PC-3 (cell line): ENCODE results near the gene TPST2. TPM values are rescaled to one million over a fixed set of nuclear protein-coding genes. Genes with fewer than 3 reads are reported as not detected.

ENCODE experiments used
- ATAC-seq: fragments of 200-7000 bp; cut with Tn5 transposase; 2 replicates; pipeline ENCODE4 v1.9.1; 2020; ENCODE audit warnings: mild to moderate bottlenecking, moderate library complexity
- BruUV-seq: library from RNA; stranded (reverse); fragments of 400-500 nt; replicated peaks from 2 replicates; lab custom pipeline; 2021; lab: Mats Ljungman, UMichigan
- CTCF ChIA-PET: fragments of 300-600 bp; sonication (Branson Sonifier 250); formaldehyde crosslinking; loops from one replicate; lab custom pipeline; 2022; ENCODE audit warnings: antibody characterized with exemption; lab: Charles Lee
- POLR2A ChIA-PET: fragments of 300-600 bp; sonication (Branson Sonifier 250); formaldehyde crosslinking; loops from one replicate; lab custom pipeline; 2022; ENCODE audit warnings: antibody characterized with exemption; ENCODE audit not compliant: unreplicated experiment; lab: Charles Lee
- DNase-seq: peaks from one replicate; pipeline ENCODE4 v3.0.0-alpha.2; 2015
- H2AFZ ChIP-seq: fragments of 300-600 bp; sonication (generic); 2 replicates; pipeline ENCODE4 v1.6.0; 2016; ENCODE audit warnings: antibody characterized with exemption, low read length
- H3F3A ChIP-seq: fragments of 300-600 bp; sonication (generic); one replicate; pipeline ENCODE4 v1.6.0; 2017; ENCODE audit warnings: antibody characterized with exemption, low read length, control low read depth, mild to moderate bottlenecking; ENCODE audit not compliant: unreplicated experiment
- H3K27ac ChIP-seq: fragments of 300-600 bp; sonication (generic); 2 replicates; pipeline ENCODE4 v1.5.1; 2016; ENCODE audit warnings: mild to moderate bottlenecking, low read length
- H3K27me3 ChIP-seq: fragments of 300-600 bp; sonication (generic); 2 replicates; pipeline ENCODE4 v1.6.1; 2016; ENCODE audit warnings: low read length, mixed read lengths
- H3K36me3 ChIP-seq: fragments of 300-600 bp; sonication (generic); 2 replicates; pipeline ENCODE4 v1.6.1; 2016; ENCODE audit warnings: low read depth, mixed run types, low read length, mixed read lengths
- H3K4me1 ChIP-seq: fragments of 300-600 bp; sonication (generic); 2 replicates; pipeline ENCODE4 v1.5.1; 2016; ENCODE audit warnings: low read length; ENCODE audit not compliant: insufficient read depth
- H3K4me2 ChIP-seq: fragments of 300-600 bp; sonication (generic); 2 replicates; pipeline ENCODE4 v1.6.0; 2016; ENCODE audit warnings: low read length
- H3K4me3 ChIP-seq: fragments of 300-600 bp; sonication (generic); 2 replicates; pipeline ENCODE4 v1.5.1; 2016; ENCODE audit warnings: mild to moderate bottlenecking, low read length, mixed read lengths
- H3K79me2 ChIP-seq: fragments of 300-600 bp; sonication (generic); 2 replicates; pipeline ENCODE4 v1.6.1; 2017; ENCODE audit warnings: low read length, mixed read lengths
- H3K9ac ChIP-seq: fragments of 300-600 bp; sonication (generic); 2 replicates; pipeline ENCODE4 v1.6.0; 2016; ENCODE audit warnings: mild to moderate bottlenecking, low read length
- H3K9me2 ChIP-seq: fragments of 300-600 bp; sonication (generic); replicated peaks from 2 replicates; pipeline ENCODE4 v1.6.1; 2016; ENCODE audit warnings: mixed run types, low read length, mixed read lengths
- H3K9me3 ChIP-seq: fragments of 300-600 bp; sonication (generic); 2 replicates; pipeline ENCODE4 v1.6.1; 2016; ENCODE audit warnings: low read length, mixed read lengths
- H4K20me1 ChIP-seq: fragments of 300-600 bp; sonication (generic); 2 replicates; pipeline ENCODE4 v1.6.1; 2016; ENCODE audit warnings: low read length, mixed read lengths
- CTCF ChIP-seq: fragments of 300-600 bp; sonication (generic); conservative IDR thresholded peaks from 2 replicates; pipeline ENCODE4 v1.5.1; 2017; ENCODE audit warnings: antibody characterized with exemption, low read depth, mild to moderate bottlenecking, low read length
- EZH2 ChIP-seq: fragments of 300-600 bp; sonication (generic); IDR thresholded peaks from one replicate; pipeline ENCODE4 v1.6.1; 2017; ENCODE audit warnings: antibody characterized with exemption, mild to moderate bottlenecking, low read length; ENCODE audit not compliant: unreplicated experiment
- EZH2phosphoT487 ChIP-seq: fragments of 300-600 bp; sonication (generic); IDR thresholded peaks from 2 replicates; pipeline ENCODE4 v1.6.1; 2018; ENCODE audit warnings: mild to moderate bottlenecking, antibody characterized with exemption, low read length, borderline replicate concordance
- intact Hi-C: fragments of 100-400 bp; cut with micrococcal nuclease; formaldehyde crosslinking; loops from 2 replicates; pipeline ENCODE4 v1.9.0; 2023
- total RNA-seq: library from RNA; depleted of rRNA; stranded (reverse); fragments of >200 nt; gene quantifications from 2 replicates; pipeline ENCODE4 v1.2.3, GENCODE V29; 2014

Gene TPST2
- total RNA-seq, 1 experiment from 2014 or later = 8.1 TPM

- Histone ChIP-seq H3K4me3 (no peak overlapping the region), H3K4me2 (no peak overlapping the region), H4K20me1 (no peaks in the 10 kb centered on the region), H3K79me2 (no peaks in the 10 kb centered on the region), H3K36me3 (no peaks in the 10 kb centered on the region), H3K27me3 (peaks cover 13% of the 10 kb centered on the region; the same call in 1 of the 2 replicates), H3K9me3 (no peaks in the 10 kb centered on the region), H3F3A (no peaks in the 10 kb centered on the region), H3K27ac (no peak overlapping the region), H3K9me2 (no peaks in the 10 kb centered on the region), H3K4me1 (0 out of 2 replicates have a peak, but pooled peaks cover 5% of the 10 kb centered on the region), H2AFZ (no peak overlapping the region), H3K9ac (no peak overlapping the region)
- no peak for ATAC-seq
- intact Hi-C loops = no loop called here
- BruUV-seq = no TSS peak
- POLR2A ChIA-PET = no interaction called here
- no peak for DNase-seq
- CTCF ChIA-PET = no interaction called here
- no peak for TF ChIP-seq EZH2phosphoT487
- no peak for TF ChIP-seq CTCF
- no peak for TF ChIP-seq EZH2
Measured at GRCh38 chr22:26593763-26594162, 3.8 kb upstream of the TPST2 start.

GRCh38 chr22:26592421-26592891, 2.5 kb upstream of the TPST2 start:
- no peaks in the 10 kb centered on the region for H4K20me1 ChIP-seq
- TF ChIP-seq EZH2 = no peak
- TF ChIP-seq EZH2phosphoT487 = no peak
- TF ChIP-seq CTCF = no peak
- no peak for ATAC-seq
- DNase-seq = no peak
- H3F3A ChIP-seq = no peaks in the 10 kb centered on the region
- CTCF ChIA-PET = no interaction called here
- H3K4me3 ChIP-seq = no peak overlapping the region
- no peak overlapping the region for H3K27ac ChIP-seq
- BruUV-seq = no TSS peak
- H3K4me2 ChIP-seq = no peak overlapping the region
- H3K4me1 ChIP-seq = 0 out of 2 replicates have a peak, but pooled peaks cover 5% of the 10 kb centered on the region
- no peaks in the 10 kb centered on the region for H3K9me3 ChIP-seq
- H3K9ac ChIP-seq = no peak overlapping the region
- H3K36me3 ChIP-seq = no peaks in the 10 kb centered on the region
- POLR2A ChIA-PET = no interaction called here
- no peaks in the 10 kb centered on the region for H3K79me2 ChIP-seq
- H2AFZ ChIP-seq = no peak overlapping the region
- intact Hi-C loops = no loop called here
- H3K27me3 ChIP-seq = peaks cover 11% of the 10 kb centered on the region; the same call in 1 of the 2 replicates
- H3K9me2 ChIP-seq = no peaks in the 10 kb centered on the region

GRCh38 chr22:26589367-26589844, 526 bp downstream of the TPST2 start:
- Histone ChIP-seq H3K9me3 (no peaks in the 10 kb centered on the region), H3K4me1 (peaks cover 16% of the 10 kb centered on the region), H3K9ac (peak overlapping the region; percentile 55), H4K20me1 (no peaks in the 10 kb centered on the region), H3K4me2 (peak overlapping the region; percentile 99), H3K4me3 (peak overlapping the region; percentile 89), H3F3A (no peaks in the 10 kb centered on the region), H3K36me3 (no peaks in the 10 kb centered on the region), H3K9me2 (no peaks in the 10 kb centered on the region), H2AFZ (peak overlapping the region; percentile 89), H3K27me3 (no peaks in the 10 kb centered on the region), H3K79me2 (no peaks in the 10 kb centered on the region), H3K27ac (no peak overlapping the region)
- TF ChIP-seq EZH2 (no peak), CTCF (no peak)
- intact Hi-C loops = loop anchor here (10.0 kb wide), 1 partner anchor 75 kb away; the partner anchor contains the start of gene TFIP11
- ATAC-seq = peak; percentile 27
- peak; percentile 4 for DNase-seq
- ChIA-PET POLR2A (no interaction called here), CTCF (interaction anchor here (0.6 kb wide), 1 partner anchor 417 kb away, joined by 8 read pairs; no protein-coding TSS in a partner anchor)
- BruUV-seq = no TSS peak
